IMR-90 (cell line): ENCODE measurements around the gene RTN4IP1. TPM values are rescaled to one million over a fixed set of nuclear protein-coding genes. Genes with fewer than 3 reads are reported as not detected.

Experiments
- ATAC-seq: fragments of 200-7000 bp; cut with Tn5 transposase; 2 replicates; pipeline ENCODE4 v1.9.1; 2020; ENCODE audit warnings: low read depth, mild to moderate bottlenecking, moderate library complexity
- BruUV-seq: library from RNA; stranded (reverse); fragments of 400-500 nt; replicated peaks from 2 replicates; lab custom pipeline; 2021; lab: Mats Ljungman, UMichigan
- CTCF ChIA-PET: fragments of 300-600 bp; formaldehyde crosslinking; extraction: SDS; loops from one replicate; lab custom pipeline; 2021; ENCODE audit warnings: antibody characterized with exemption; lab: Yijun Ruan, JAX
- POLR2A ChIA-PET: fragments of 300-600 bp; sonication (Branson Sonifier 250); formaldehyde crosslinking; loops from one replicate; lab custom pipeline; 2022; ENCODE audit warnings: antibody characterized with exemption; ENCODE audit not compliant: unreplicated experiment; lab: Charles Lee
- DNase-seq: peaks from one replicate; pipeline ENCODE4 v3.0.0; 2013
- H2AFZ ChIP-seq: replicated peaks from 2 replicates; pipeline ENCODE3; 2013; ENCODE audit warnings: low read length, mild to moderate bottlenecking; ENCODE audit not compliant: poor library complexity
- H2AK5ac ChIP-seq: 2 replicates; pipeline ENCODE4 v1.6.1; 2013; ENCODE audit warnings: low read depth, low read length, inconsistent platforms
- H2AK9ac ChIP-seq: replicated peaks from 2 replicates; pipeline ENCODE3; 2013; ENCODE audit warnings: mild to moderate bottlenecking, low read depth, low read length, moderate library complexity; ENCODE audit not compliant: poor library complexity
- H2BK120ac ChIP-seq: 2 replicates; pipeline ENCODE4 v1.6.1; 2013; ENCODE audit warnings: low read depth, low read length, inconsistent platforms
- H2BK15ac ChIP-seq: 3 replicates; pipeline ENCODE4 v1.6.1; 2013; ENCODE audit warnings: low read depth, low read length, inconsistent platforms
- H2BK20ac ChIP-seq: 2 replicates; pipeline ENCODE4 v1.6.1; 2013; ENCODE audit warnings: low read depth, mild to moderate bottlenecking, inconsistent platforms, low read length, moderate library complexity
- H2BK5ac ChIP-seq: 2 replicates; pipeline ENCODE4 v1.6.1; 2013; ENCODE audit warnings: mild to moderate bottlenecking, low read depth, low read length, inconsistent platforms; ENCODE audit not compliant: poor library complexity, severe bottlenecking
- H3K14ac ChIP-seq: replicated peaks from 2 replicates; pipeline ENCODE4 v1.6.1; 2013; ENCODE audit warnings: low read depth, low read length, inconsistent platforms
- H3K18ac ChIP-seq: 2 replicates; pipeline ENCODE4 v1.6.1; 2013; ENCODE audit warnings: low read depth, low read length, control low read depth
- H3K23ac ChIP-seq: 2 replicates; pipeline ENCODE4 v1.6.1; 2013; ENCODE audit warnings: low read depth, low read length, inconsistent platforms
- H3K27ac ChIP-seq: 2 replicates; pipeline ENCODE4 v1.5.1; 2013; ENCODE audit warnings: mild to moderate bottlenecking, control low read depth, low read length; ENCODE audit not compliant: insufficient read depth
- H3K27me3 ChIP-seq: 2 replicates; pipeline ENCODE4 v1.6.1; 2013; ENCODE audit warnings: low read length; ENCODE audit not compliant: control insufficient read depth, insufficient read depth
- H3K36me3 ChIP-seq: 2 replicates; pipeline ENCODE4 v1.6.1; 2013; ENCODE audit warnings: low read length, mixed read lengths; ENCODE audit not compliant: control insufficient read depth, insufficient read depth
- H3K4ac ChIP-seq: 2 replicates; pipeline ENCODE4 v1.6.1; 2013; ENCODE audit warnings: low read depth, low read length, inconsistent platforms
- H3K4me1 ChIP-seq: 2 replicates; pipeline ENCODE4 v1.6.1; 2013; ENCODE audit warnings: low read length, mixed read lengths; ENCODE audit not compliant: control insufficient read depth, insufficient read depth
- H3K4me2 ChIP-seq: 2 replicates; pipeline ENCODE4 v1.6.1; 2013; ENCODE audit warnings: low read depth, mild to moderate bottlenecking, control low read depth, low read length, moderate library complexity
- H3K4me3 ChIP-seq: 2 replicates; pipeline ENCODE4 v1.5.1; 2013; ENCODE audit warnings: low read depth, mild to moderate bottlenecking, control low read depth, low read length, moderate library complexity; ENCODE audit not compliant: insufficient read depth
- H3K56ac ChIP-seq: 2 replicates; pipeline ENCODE4 v1.6.1; 2013; ENCODE audit warnings: low read length, inconsistent platforms; ENCODE audit not compliant: insufficient read depth; ENCODE audit errors: extremely low read depth
- H3K79me1 ChIP-seq, 2 experiments: 2 replicates each; pipeline ENCODE4 v1.6.1; 2013; ENCODE audit warnings: low read length in 2 of 2, inconsistent platforms in 1 of 2, low read depth in 1 of 2
- H3K9ac ChIP-seq: 2 replicates; pipeline ENCODE4 v1.6.1; 2013; ENCODE audit warnings: low read depth, low read length, control low read depth
- H3K9me1 ChIP-seq: 2 replicates; pipeline ENCODE4 v1.6.1; 2013; ENCODE audit warnings: low read length, inconsistent platforms; ENCODE audit not compliant: insufficient read depth
- H3K9me3 ChIP-seq: 2 replicates; pipeline ENCODE4 v1.6.1; 2013; ENCODE audit warnings: low read length; ENCODE audit not compliant: control insufficient read depth, insufficient read depth
- H4K20me1 ChIP-seq: 2 replicates; pipeline ENCODE4 v1.6.1; 2013; ENCODE audit warnings: low read length, inconsistent platforms; ENCODE audit not compliant: insufficient read depth
- H4K5ac ChIP-seq: 2 replicates; pipeline ENCODE4 v1.6.1; 2013; ENCODE audit warnings: mild to moderate bottlenecking, low read depth, low read length, control low read depth
- H4K8ac ChIP-seq, 2 experiments: 2 replicates each; pipeline ENCODE4 v1.6.1; 2013; ENCODE audit warnings: low read depth in 2 of 2, low read length in 2 of 2, control low read depth in 1 of 2, inconsistent platforms in 1 of 2
- H4K91ac ChIP-seq: 2 replicates; pipeline ENCODE4 v1.6.1; 2013; ENCODE audit warnings: low read depth, low read length, inconsistent platforms; ENCODE audit not compliant: insufficient read depth
- CHD1 ChIP-seq: IDR thresholded peaks from 2 replicates; pipeline ENCODE4 v1.6.1; 2012; ENCODE audit warnings: low read depth, low read length, improper control_type of control experiment
- FOS ChIP-seq: fragments of 150-350 bp; IDR thresholded peaks from 2 replicates; pipeline ENCODE4 v1.6.1; 2016; ENCODE audit warnings: low read depth, low read length
- MAZ ChIP-seq: IDR thresholded peaks from 2 replicates; pipeline ENCODE4 v1.6.1; 2012; ENCODE audit warnings: low read depth, mild to moderate bottlenecking, low read length, improper control_type of control experiment, moderate library complexity, borderline replicate concordance
- NFE2L2 ChIP-seq: fragments of 150-350 bp; IDR thresholded peaks from 2 replicates; pipeline ENCODE4 v1.6.1; 2016; ENCODE audit warnings: low read depth, mild to moderate bottlenecking, low read length
- RAD21 ChIP-seq: IDR thresholded peaks from 2 replicates; pipeline ENCODE4 v1.6.1; 2012; ENCODE audit warnings: low read length, improper control_type of control experiment
- RFX5 ChIP-seq: IDR thresholded peaks from 2 replicates; pipeline ENCODE4 v1.8.0; 2012; ENCODE audit warnings: low read depth, mild to moderate bottlenecking, low read length, moderate library complexity
- SMC3 ChIP-seq: fragments of 150-350 bp; IDR thresholded peaks from 2 replicates; pipeline ENCODE4 v1.6.1; 2016; ENCODE audit warnings: low read depth, mild to moderate bottlenecking, antibody characterized with exemption, low read length, moderate library complexity
- whole genome bisulfite sequencing, 2 experiments: methylation state at CpG; one replicate each; pipeline versions ENCODE4 v1.1.5 to v1.1.7; 2013; ENCODE audit warnings: missing lambda C conversion rate in 2 of 2; ENCODE audit not compliant: insufficient read length in 1 of 2; ENCODE audit errors: extremely low coverage in 2 of 2; 5-methylcytosine and 5-hydroxymethylcytosine counted together
- dilution Hi-C: fragments of 300-500 bp; cut with HindIII; formaldehyde crosslinking; loops from one replicate; pipeline ENCODE4 v1.14.3; 2018; ENCODE audit warnings: low sequenced_read_pairs; ENCODE audit not compliant: unreplicated experiment
- in situ Hi-C: fragments of 300-500 bp; cut with MboI; formaldehyde crosslinking; loops from 3 replicates; pipeline ENCODE4 v1.14.3; 2019; ENCODE audit warnings: low sequenced_read_pairs, inconsistent platforms, mixed read lengths
- intact Hi-C: fragments of 100-400 bp; cut with micrococcal nuclease; formaldehyde crosslinking; loops from 2 replicates; pipeline ENCODE4 v1.10.0; 2022
- polyA plus RNA-seq, 3 experiments: library from polyadenylated mRNA; depleted of rRNA; stranded (reverse); fragments of >200 nt; gene quantifications; 2 replicates each; pipeline ENCODE4 v1.2.3, GENCODE V29; 2012; ENCODE audit warnings: low replicate concordance in 1 of 3
- total RNA-seq: library from RNA; depleted of rRNA; stranded (reverse); fragments of >200 nt; gene quantifications from 2 replicates; pipeline ENCODE4 v1.2.3, GENCODE V29; 2012
- TF ChIP-seq, protein P1 (sequence below): fragments of 150-350 bp; IDR thresholded peaks from 2 replicates; pipeline ENCODE4 v1.6.1; 2016; ENCODE audit warnings: low read depth, mild to moderate bottlenecking, low read length, moderate library complexity, borderline replicate concordance

The RTN4IP1 gene
- total and polyA plus RNA-seq, 2 of the 4 experiments (the other 2 are of a cell fraction): 5.7 to 9.9 TPM

DNA sequence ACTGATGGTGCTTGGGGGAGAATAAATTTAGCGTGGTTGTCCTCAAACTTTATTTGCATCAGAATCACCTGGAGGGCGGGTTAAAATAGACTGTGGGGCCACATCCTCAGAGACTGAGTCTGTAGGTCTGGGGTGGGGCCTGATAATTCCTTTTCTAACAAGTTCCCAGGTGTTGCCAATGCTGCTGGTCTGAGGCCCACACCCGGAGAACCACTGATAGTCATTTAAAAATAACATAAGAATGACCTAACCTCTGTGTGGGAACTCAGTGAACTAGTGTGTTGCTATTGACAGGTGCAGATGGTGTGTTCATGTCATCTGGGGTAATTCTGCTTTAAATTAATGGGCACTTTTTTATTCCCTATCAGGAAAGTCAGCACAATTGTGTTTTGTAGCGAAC lies 64.8 kb downstream of the RTN4IP1 start:
- Histone ChIP-seq H3K79me1 (no peaks in the 10 kb centered on the region), H2AK9ac (no peak overlapping the region), H2AFZ (no peak overlapping the region), H3K4me3 (no peak overlapping the region), H4K5ac (no peak overlapping the region), H3K14ac (no peak overlapping the region), H4K8ac (no peak overlapping the region), H3K4me2 (no peak overlapping the region), H3K4me1 (peaks cover 2% of the 10 kb centered on the region; the same call in 1 of the 2 replicates), H3K4ac (no peak overlapping the region), H3K27ac (no peak overlapping the region), H3K9me1 (no peaks in the 10 kb centered on the region), H3K27me3 (no peaks in the 10 kb centered on the region), H4K91ac (no peak overlapping the region), H3K56ac (no peak overlapping the region), H2BK5ac (no peak overlapping the region), H4K20me1 (no peaks in the 10 kb centered on the region), H3K36me3 (no peaks in the 10 kb centered on the region), H2BK20ac (no peak overlapping the region), H3K9ac (no peak overlapping the region), H2BK15ac (no peak overlapping the region), H3K23ac (no peak overlapping the region), H3K9me3 (no peaks in the 10 kb centered on the region), H2BK120ac (no peak overlapping the region), H3K18ac (no peak overlapping the region), H2AK5ac (no peak overlapping the region)
- no TSS peak for BruUV-seq
- TF ChIP-seq MAZ: no peak
- TF ChIP-seq FOS: no peak
- no peak for TF ChIP-seq CHD1
- no peak for TF ChIP-seq SMC3
- TF ChIP-seq, protein P1, sequence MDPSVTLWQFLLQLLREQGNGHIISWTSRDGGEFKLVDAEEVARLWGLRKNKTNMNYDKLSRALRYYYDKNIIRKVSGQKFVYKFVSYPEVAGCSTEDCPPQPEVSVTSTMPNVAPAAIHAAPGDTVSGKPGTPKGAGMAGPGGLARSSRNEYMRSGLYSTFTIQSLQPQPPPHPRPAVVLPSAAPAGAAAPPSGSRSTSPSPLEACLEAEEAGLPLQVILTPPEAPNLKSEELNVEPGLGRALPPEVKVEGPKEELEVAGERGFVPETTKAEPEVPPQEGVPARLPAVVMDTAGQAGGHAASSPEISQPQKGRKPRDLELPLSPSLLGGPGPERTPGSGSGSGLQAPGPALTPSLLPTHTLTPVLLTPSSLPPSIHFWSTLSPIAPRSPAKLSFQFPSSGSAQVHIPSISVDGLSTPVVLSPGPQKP: no peak
- TF ChIP-seq NFE2L2: no peak
- TF ChIP-seq RAD21: no peak
- no peak for TF ChIP-seq RFX5
- WGBS, 2 experiments: no CpG with 5 or more reads among the region's 4 CpGs
- intact Hi-C loops (no loop called here), in situ Hi-C loops (loop anchor here (10.0 kb wide), 2 partner anchors 220 to 420 kb away; no protein-coding TSS in a partner anchor), dilution Hi-C loops (loop anchor here (25.0 kb wide), 1 partner anchor 127 kb away; no protein-coding TSS in a partner anchor)
- DNase-seq (no peak), ATAC-seq (no peak)
- CTCF ChIA-PET: interaction anchor here (1.0 kb wide), 1 partner anchor 415 kb away, joined by 3 read pairs; no protein-coding TSS in a partner anchor
- POLR2A ChIA-PET: no interaction called here
